GM23338 (cell line): ENCODE measurements around the gene DCD. TPM values are rescaled to one million over a fixed set of nuclear protein-coding genes. Genes with fewer than 3 reads are reported as not detected.

Experiments
- ATAC-seq: fragments of 200-7000 bp; cut with Tn5 transposase; 3 replicates; pipeline ENCODE4 v1.9.1; 2020
- DNase-seq: peaks from one replicate; pipeline ENCODE4 v3.0.0-alpha.2; 2015; ENCODE audit warnings: low spot score
- H2AFZ ChIP-seq: fragments of 200-600 bp; sonication (generic); 2 replicates; pipeline ENCODE4 v1.8.0; 2016; ENCODE audit warnings: antibody characterized with exemption, mild to moderate bottlenecking, moderate library complexity
- H3F3A ChIP-seq: fragments of 200-600 bp; sonication (generic); replicated peaks from 2 replicates; pipeline ENCODE4 v1.8.0; 2017; ENCODE audit warnings: antibody characterized with exemption, mixed run types, low read depth
- H3K27ac ChIP-seq: fragments of 200-600 bp; sonication (generic); 2 replicates; pipeline ENCODE4 v1.6.1; 2016; ENCODE audit warnings: low read depth
- H3K27me3 ChIP-seq: fragments of 200-600 bp; sonication (generic); 2 replicates; pipeline ENCODE4 v1.8.0; 2016; ENCODE audit warnings: mild to moderate bottlenecking, mixed run types, moderate library complexity; ENCODE audit not compliant: insufficient read depth
- H3K36me3 ChIP-seq: fragments of 200-600 bp; sonication (generic); 2 replicates; pipeline ENCODE4 v1.8.0; 2016; ENCODE audit warnings: mild to moderate bottlenecking; ENCODE audit not compliant: insufficient read depth
- H3K4me1 ChIP-seq: fragments of 200-600 bp; sonication (generic); 2 replicates; pipeline ENCODE4 v1.8.0; 2016; ENCODE audit warnings: mild to moderate bottlenecking, moderate library complexity; ENCODE audit not compliant: insufficient read depth
- H3K4me2 ChIP-seq: fragments of 200-600 bp; sonication (generic); 2 replicates; pipeline ENCODE4 v1.7.1; 2017; ENCODE audit warnings: mixed run types
- H3K4me3 ChIP-seq: fragments of 200-600 bp; sonication (generic); 2 replicates; pipeline ENCODE4 v1.6.1; 2016; ENCODE audit warnings: mixed run types
- H3K79me2 ChIP-seq: fragments of 200-600 bp; sonication (generic); replicated peaks from 2 replicates; pipeline ENCODE4 v1.8.0; 2017; ENCODE audit warnings: mild to moderate bottlenecking; ENCODE audit not compliant: insufficient read depth
- H3K9me2 ChIP-seq: fragments of 200-600 bp; sonication (generic); 2 replicates; pipeline ENCODE4 v1.8.0; 2017; ENCODE audit not compliant: insufficient read depth
- H4K20me1 ChIP-seq: fragments of 200-600 bp; sonication (generic); replicated peaks from 2 replicates; pipeline ENCODE4 v1.8.0; 2017; ENCODE audit warnings: mild to moderate bottlenecking; ENCODE audit not compliant: insufficient read depth
- H3K27ac Mint-ChIP-seq: 2 replicates; pipeline ENCODE4 v1.8.0; 2020; ENCODE audit warnings: inconsistent platforms, mild to moderate bottlenecking, moderate library complexity, mixed read lengths
- H3K27me3 Mint-ChIP-seq: 3 replicates; pipeline ENCODE4 v1.8.0; 2022; ENCODE audit warnings: low read depth, mild to moderate bottlenecking, moderate library complexity, mixed read lengths, inconsistent platforms; ENCODE audit not compliant: insufficient read depth, poor library complexity
- H3K36me3 Mint-ChIP-seq: 3 replicates; pipeline ENCODE4 v1.8.0; 2021; ENCODE audit warnings: low read depth, mild to moderate bottlenecking, inconsistent platforms, moderate library complexity, mixed read lengths
- H3K4me1 Mint-ChIP-seq: 3 replicates; pipeline ENCODE4 v1.8.0; 2020; ENCODE audit warnings: mild to moderate bottlenecking, inconsistent platforms, mixed read lengths
- H3K4me3 Mint-ChIP-seq: 3 replicates; pipeline ENCODE4 v1.8.0; 2021; ENCODE audit warnings: moderate library complexity, mild to moderate bottlenecking, inconsistent platforms, mixed read lengths
- H3K9me3 Mint-ChIP-seq: 3 replicates; pipeline ENCODE4 v1.8.0; 2020; ENCODE audit warnings: moderate library complexity, mild to moderate bottlenecking, inconsistent platforms, mixed read lengths
- CTCF ChIP-seq, 2 experiments: fragments of 200-600 bp in 1 of 2; sonication (generic) in 1 of 2; conservative IDR thresholded peaks; 2 replicates each; pipeline versions ENCODE4 v1.5.1 to v1.6.1; 2016 to 2017; ENCODE audit warnings: antibody characterized with exemption in 2 of 2, low read depth in 2 of 2, mild to moderate bottlenecking in 2 of 2, moderate library complexity in 1 of 2
- EZH2phosphoT487 ChIP-seq: fragments of 200-600 bp; sonication (generic); IDR thresholded peaks from one replicate; pipeline ENCODE4 v1.8.1; 2018; ENCODE audit warnings: antibody characterized with exemption; ENCODE audit not compliant: unreplicated experiment
- JUNB ChIP-seq: IDR thresholded peaks from one replicate; pipeline ENCODE4 v1.6.1; 2016; ENCODE audit warnings: antibody characterized with exemption; ENCODE audit not compliant: unreplicated experiment
- NANOG ChIP-seq: IDR thresholded peaks from 2 replicates; pipeline ENCODE4 v1.6.1; 2016; ENCODE audit warnings: antibody characterized with exemption, borderline replicate concordance
- POLR2AphosphoS5 ChIP-seq: IDR thresholded peaks from 2 replicates; pipeline ENCODE4 v1.6.1; 2016; ENCODE audit warnings: antibody characterized with exemption, low read depth
- STAT1 ChIP-seq: IDR thresholded peaks from one replicate; pipeline ENCODE4 v1.6.1; 2016; ENCODE audit warnings: antibody characterized with exemption; ENCODE audit not compliant: unreplicated experiment
- ZNF114 ChIP-seq: fragments of 250-450 bp; sonication (Bioruptor Pico); IDR thresholded peaks from 2 replicates; pipeline ENCODE4 v1.5.0; 2020; ENCODE audit warnings: mild to moderate bottlenecking, moderate library complexity
- ZNF331 ChIP-seq: fragments of 250-450 bp; sonication (Bioruptor Pico); IDR thresholded peaks from 2 replicates; pipeline ENCODE4 v1.5.0; 2020; ENCODE audit warnings: low read depth, mild to moderate bottlenecking, moderate library complexity
- polyA plus RNA-seq: library from polyadenylated mRNA; unstranded; fragments of >200 nt; fragmentation: Nextera tagmentation; extraction: Ambion mirVana; gene quantifications from 2 replicates; pipeline ENCODE4 v1.2.1, GENCODE V29; 2016
- total RNA-seq: library from RNA; depleted of rRNA; stranded (reverse); fragments of >200 nt; shearing (Covaris generic); gene quantifications from 2 replicates; pipeline ENCODE4 v1.2.3, GENCODE V29; 2014
- TF ChIP-seq, protein P1 (sequence below): IDR thresholded peaks from one replicate; pipeline ENCODE4 v1.6.1; 2018; ENCODE audit warnings: antibody characterized with exemption; ENCODE audit not compliant: unreplicated experiment
- TF ChIP-seq, protein P2 (sequence below): fragments of 250-450 bp; sonication (Bioruptor Pico); IDR thresholded peaks from 2 replicates; pipeline ENCODE4 v1.5.0; 2020; ENCODE audit warnings: mild to moderate bottlenecking, moderate library complexity

Gene DCD
- total and polyA plus RNA-seq, 2 experiments from 2014 or later, result not detected

DNA sequence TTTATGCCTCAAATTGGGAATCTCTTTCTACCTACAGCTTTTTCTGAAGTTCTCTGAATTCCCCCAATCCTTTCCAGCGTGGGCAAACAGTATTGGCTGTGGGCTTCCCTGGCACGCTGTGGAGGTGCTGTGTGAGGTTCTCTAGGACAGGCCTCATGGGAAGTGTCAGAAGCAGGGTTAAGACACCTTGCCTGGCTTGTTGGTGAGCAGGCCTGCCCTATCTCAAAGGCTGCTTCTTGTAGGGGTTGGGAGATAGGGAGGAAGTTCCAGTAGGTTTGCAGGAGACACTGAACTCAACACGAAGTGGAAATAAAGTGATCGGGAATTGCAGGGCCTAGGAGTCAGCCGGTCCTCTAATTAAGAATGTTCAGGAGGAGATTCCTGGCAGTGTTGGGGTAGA lies 30.0 kb upstream of the DCD start (continued):
- TF ChIP-seq, protein P1, sequence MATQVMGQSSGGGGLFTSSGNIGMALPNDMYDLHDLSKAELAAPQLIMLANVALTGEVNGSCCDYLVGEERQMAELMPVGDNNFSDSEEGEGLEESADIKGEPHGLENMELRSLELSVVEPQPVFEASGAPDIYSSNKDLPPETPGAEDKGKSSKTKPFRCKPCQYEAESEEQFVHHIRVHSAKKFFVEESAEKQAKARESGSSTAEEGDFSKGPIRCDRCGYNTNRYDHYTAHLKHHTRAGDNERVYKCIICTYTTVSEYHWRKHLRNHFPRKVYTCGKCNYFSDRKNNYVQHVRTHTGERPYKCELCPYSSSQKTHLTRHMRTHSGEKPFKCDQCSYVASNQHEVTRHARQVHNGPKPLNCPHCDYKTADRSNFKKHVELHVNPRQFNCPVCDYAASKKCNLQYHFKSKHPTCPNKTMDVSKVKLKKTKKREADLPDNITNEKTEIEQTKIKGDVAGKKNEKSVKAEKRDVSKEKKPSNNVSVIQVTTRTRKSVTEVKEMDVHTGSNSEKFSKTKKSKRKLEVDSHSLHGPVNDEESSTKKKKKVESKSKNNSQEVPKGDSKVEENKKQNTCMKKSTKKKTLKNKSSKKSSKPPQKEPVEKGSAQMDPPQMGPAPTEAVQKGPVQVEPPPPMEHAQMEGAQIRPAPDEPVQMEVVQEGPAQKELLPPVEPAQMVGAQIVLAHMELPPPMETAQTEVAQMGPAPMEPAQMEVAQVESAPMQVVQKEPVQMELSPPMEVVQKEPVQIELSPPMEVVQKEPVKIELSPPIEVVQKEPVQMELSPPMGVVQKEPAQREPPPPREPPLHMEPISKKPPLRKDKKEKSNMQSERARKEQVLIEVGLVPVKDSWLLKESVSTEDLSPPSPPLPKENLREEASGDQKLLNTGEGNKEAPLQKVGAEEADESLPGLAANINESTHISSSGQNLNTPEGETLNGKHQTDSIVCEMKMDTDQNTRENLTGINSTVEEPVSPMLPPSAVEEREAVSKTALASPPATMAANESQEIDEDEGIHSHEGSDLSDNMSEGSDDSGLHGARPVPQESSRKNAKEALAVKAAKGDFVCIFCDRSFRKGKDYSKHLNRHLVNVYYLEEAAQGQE, result no peak
- TF ChIP-seq POLR2AphosphoS5, result no peak
- TF ChIP-seq ZNF331 (CRISPR knock-in tag), result no peak
- TF ChIP-seq EZH2phosphoT487, result no peak
- no peak for TF ChIP-seq STAT1
- no peak for TF ChIP-seq CTCF (conservative IDR thresholded peaks at IDR 0.05; ENCODE audit: low read depth in 2 of 2)

GRCh38 chr12:54667945-54668344 lies 19.8 kb upstream of the DCD start:
- no peaks in the 10 kb centered on the region for H3K9me3 Mint-ChIP-seq
- H3K4me3 Mint-ChIP-seq, result no peak overlapping the region
- no peaks in the 10 kb centered on the region for H3F3A ChIP-seq
- H3K4me1 ChIP-seq, result no peaks in the 10 kb centered on the region
- H3K79me2 ChIP-seq, result no peaks in the 10 kb centered on the region
- DNase-seq (no peak), ATAC-seq (no peak)
- no peaks in the 10 kb centered on the region for H3K9me2 ChIP-seq
- H4K20me1 ChIP-seq, result no peaks in the 10 kb centered on the region
- no peak overlapping the region for H3K27ac ChIP-seq
- no peak overlapping the region for H3K4me3 ChIP-seq
- H3K36me3 ChIP-seq, result no peaks in the 10 kb centered on the region
- H2AFZ ChIP-seq, result 0 out of 2 replicates have a peak overlapping the region, but pooled peaks have one; percentile 19
- no peaks in the 10 kb centered on the region for H3K27me3 Mint-ChIP-seq
- no peaks in the 10 kb centered on the region; the same call in 2 of the 3 replicates for H3K4me1 Mint-ChIP-seq
- no peaks in the 10 kb centered on the region for H3K36me3 Mint-ChIP-seq
- no peak overlapping the region for H3K4me2 ChIP-seq
- H3K27ac Mint-ChIP-seq, result no peak overlapping the region
- H3K27me3 ChIP-seq, result no peaks in the 10 kb centered on the region
- no peak for TF ChIP-seq EZH2phosphoT487
- TF ChIP-seq, protein P2, sequence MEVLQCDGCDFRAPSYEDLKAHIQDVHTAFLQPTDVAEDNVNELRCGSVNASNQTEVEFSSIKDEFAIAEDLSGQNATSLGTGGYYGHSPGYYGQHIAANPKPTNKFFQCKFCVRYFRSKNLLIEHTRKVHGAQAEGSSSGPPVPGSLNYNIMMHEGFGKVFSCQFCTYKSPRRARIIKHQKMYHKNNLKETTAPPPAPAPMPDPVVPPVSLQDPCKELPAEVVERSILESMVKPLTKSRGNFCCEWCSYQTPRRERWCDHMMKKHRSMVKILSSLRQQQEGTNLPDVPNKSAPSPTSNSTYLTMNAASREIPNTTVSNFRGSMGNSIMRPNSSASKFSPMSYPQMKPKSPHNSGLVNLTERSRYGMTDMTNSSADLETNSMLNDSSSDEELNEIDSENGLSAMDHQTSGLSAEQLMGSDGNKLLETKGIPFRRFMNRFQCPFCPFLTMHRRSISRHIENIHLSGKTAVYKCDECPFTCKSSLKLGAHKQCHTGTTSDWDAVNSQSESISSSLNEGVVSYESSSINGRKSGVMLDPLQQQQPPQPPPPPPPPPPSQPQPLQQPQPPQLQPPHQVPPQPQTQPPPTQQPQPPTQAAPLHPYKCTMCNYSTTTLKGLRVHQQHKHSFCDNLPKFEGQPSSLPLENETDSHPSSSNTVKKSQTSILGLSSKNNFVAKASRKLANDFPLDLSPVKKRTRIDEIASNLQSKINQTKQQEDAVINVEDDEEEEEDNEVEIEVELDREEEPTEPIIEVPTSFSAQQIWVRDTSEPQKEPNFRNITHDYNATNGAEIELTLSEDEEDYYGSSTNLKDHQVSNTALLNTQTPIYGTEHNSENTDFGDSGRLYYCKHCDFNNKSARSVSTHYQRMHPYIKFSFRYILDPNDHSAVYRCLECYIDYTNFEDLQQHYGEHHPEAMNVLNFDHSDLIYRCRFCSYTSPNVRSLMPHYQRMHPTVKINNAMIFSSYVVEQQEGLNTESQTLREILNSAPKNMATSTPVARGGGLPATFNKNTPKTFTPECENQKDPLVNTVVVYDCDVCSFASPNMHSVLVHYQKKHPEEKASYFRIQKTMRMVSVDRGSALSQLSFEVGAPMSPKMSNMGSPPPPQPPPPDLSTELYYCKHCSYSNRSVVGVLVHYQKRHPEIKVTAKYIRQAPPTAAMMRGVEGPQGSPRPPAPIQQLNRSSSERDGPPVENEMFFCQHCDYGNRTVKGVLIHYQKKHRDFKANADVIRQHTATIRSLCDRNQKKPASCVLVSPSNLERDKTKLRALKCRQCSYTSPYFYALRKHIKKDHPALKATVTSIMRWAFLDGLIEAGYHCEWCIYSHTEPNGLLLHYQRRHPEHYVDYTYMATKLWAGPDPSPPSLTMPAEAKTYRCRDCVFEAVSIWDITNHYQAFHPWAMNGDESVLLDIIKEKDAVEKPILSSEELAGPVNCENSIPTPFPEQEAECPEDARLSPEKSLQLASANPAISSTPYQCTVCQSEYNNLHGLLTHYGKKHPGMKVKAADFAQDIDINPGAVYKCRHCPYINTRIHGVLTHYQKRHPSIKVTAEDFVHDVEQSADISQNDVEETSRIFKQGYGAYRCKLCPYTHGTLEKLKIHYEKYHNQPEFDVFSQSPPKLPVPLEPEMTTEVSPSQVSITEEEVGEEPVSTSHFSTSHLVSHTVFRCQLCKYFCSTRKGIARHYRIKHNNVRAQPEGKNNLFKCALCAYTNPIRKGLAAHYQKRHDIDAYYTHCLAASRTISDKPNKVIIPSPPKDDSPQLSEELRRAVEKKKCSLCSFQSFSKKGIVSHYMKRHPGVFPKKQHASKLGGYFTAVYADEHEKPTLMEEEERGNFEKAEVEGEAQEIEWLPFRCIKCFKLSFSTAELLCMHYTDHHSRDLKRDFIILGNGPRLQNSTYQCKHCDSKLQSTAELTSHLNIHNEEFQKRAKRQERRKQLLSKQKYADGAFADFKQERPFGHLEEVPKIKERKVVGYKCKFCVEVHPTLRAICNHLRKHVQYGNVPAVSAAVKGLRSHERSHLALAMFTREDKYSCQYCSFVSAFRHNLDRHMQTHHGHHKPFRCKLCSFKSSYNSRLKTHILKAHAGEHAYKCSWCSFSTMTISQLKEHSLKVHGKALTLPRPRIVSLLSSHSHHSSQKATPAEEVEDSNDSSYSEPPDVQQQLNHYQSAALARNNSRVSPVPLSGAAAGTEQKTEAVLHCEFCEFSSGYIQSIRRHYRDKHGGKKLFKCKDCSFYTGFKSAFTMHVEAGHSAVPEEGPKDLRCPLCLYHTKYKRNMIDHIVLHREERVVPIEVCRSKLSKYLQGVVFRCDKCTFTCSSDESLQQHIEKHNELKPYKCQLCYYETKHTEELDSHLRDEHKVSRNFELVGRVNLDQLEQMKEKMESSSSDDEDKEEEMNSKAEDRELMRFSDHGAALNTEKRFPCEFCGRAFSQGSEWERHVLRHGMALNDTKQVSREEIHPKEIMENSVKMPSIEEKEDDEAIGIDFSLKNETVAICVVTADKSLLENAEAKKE (CRISPR knock-in tag), result no peak
- no peak for TF ChIP-seq STAT1
- no peak for TF ChIP-seq POLR2AphosphoS5
- no peak for TF ChIP-seq JUNB
- no peak for TF ChIP-seq ZNF114 (CRISPR knock-in tag)
- TF ChIP-seq, protein P1, result no peak
- no peak for TF ChIP-seq NANOG
